GM21515 (cell line): ENCODE data around the gene ARL15.

ENCODE experiments used
- ATAC-seq: cut with Tn5 transposase; IDR thresholded peaks from one replicate; pipeline ENCODE4 v1.9.1; 2021; ENCODE audit not compliant: unreplicated experiment

Gene ARL15

GRCh38 chr5:54315736-54316528 is 5.6 kb upstream of the ARL15 start:
- ATAC-seq = no peak

DNA sequence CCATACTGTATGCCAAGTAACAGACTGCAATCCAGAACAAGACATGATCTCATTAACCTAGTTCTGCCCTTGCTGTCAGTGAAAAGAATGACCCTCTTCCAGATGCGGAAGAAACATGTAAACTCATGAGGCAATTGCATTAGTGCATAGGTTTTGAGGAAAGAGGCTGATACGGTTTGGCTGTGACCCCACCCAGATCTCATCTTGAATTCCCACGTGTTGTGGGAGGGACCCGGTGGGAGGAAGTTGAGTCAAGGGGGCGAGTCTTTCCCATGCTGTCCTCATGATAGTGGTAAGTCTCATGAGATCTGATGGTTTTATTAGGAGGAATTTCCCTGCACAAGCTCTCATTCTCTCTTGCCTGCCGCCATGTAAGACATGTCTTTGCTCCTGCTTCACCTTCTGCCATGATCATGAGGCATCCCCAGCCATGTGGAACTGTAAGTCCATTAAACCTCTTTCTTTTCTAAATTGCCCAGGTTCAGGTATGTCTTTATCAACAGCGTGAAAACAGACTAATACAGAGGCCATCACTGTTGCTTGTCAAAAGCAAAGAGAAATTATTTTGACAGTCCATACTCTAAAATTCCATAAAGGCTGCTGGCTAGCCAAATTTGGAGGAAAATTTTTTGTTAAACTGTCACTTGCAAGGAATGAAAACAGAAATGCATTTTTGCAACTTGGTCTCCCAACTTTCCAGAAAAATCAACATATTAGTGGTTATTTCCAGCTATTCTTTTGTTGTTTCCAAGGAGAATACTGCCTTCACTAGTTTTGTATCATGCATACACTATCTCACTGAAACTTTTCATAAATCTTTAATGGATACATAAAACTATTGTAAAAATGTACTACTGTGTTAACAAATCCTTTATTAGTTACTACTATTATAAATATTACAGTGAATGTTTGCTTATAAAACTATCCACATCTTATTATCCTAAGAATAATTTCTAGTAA is 3.2 kb upstream of the ARL15 start:
- ATAC-seq = no peak

- no peak for ATAC-seq
These were observed 2.1 kb upstream of the ARL15 start for GRCh38 chr5:54312499-54312898.

DNA sequence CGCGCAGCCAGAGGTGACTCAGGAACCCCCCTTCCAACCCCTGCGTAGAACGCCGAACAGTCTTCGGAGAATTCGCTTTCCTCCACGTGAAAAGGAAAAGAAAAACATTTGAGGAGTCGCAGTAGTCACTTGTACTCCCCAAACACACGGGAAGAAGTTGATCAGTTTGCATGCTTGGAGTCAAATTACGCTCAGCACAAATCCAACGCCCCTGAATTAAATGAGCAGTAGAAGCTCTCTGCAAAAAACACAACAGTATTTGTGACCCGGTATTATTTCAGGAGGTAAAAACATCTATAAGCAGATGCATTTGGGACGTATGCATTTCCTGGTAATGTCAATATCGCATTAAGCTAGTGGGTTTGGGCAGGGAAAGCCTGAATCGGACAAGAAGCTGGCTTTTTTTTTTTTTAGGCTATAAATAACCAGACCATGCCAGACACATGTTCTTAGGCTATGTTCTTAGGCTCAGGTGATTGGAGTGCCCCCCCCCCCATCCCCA is 854 bp upstream of the ARL15 start:
- ATAC-seq = peak; percentile 6

DNA sequence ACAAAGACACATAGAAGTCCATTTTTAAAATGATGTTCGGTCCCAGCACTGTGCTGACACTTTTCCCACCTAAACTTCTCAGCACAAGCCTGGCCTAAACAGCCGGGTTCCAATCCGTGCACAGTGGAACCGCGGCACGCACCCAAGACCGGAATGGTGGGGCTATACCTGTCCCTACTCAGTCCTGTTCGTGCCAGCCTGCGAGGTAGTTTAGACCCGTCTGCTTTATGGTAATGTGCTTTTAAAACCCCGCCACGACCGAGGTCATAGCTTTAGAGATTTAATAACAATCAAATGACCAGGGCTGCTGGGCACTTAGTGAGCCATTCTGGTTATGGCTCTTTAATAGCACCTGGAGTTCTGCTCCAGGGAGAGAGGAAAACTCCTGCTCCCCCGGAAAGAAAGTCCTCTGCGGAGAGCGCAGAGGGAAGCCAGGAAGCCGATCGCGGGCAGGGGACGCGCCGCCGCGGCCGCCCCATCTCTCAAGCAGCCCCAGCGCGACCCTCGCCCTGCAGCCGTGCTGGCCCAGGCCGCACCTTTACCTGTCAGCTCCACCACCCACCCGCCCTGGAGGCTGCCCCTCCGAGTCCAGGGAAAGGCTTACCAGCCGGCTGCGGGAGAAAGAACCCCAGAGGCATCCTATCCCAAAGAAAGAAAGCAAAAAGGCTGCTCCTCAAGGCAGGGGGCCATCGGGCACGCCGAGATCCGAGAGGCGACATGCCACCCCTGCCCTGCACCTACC is 511 bp downstream of the ARL15 start:
- peak; percentile 31 for ATAC-seq

- ATAC-seq = no peak
These were observed 1.1 kb downstream of the ARL15 start for GRCh38 chr5:54309276-54309675.

GRCh38 chr5:54307583-54307982 is 2.8 kb downstream of the ARL15 start:
- no peak for ATAC-seq

GRCh38 chr5:54306893-54307292 is 3.5 kb downstream of the ARL15 start:
- no peak for ATAC-seq

DNA sequence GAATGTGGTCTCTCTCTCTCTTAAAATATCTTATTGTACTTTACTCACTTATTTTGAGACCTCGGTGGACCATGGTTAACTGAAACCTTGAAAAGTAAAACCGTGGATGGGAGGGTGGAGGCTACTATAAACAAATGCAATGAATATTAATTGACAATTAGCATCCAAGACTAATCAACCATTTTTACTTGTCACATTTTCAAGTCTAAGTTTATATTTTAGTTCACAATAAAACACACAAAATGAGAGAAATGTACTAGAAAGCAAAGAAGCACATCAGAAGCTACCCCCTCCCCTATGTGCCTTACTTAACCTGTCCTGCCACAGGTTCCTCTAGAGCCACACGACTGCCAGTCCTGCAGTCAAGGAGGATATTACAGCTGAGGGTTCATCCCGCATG is 4.6 kb downstream of the ARL15 start:
- ATAC-seq = no peak

DNA sequence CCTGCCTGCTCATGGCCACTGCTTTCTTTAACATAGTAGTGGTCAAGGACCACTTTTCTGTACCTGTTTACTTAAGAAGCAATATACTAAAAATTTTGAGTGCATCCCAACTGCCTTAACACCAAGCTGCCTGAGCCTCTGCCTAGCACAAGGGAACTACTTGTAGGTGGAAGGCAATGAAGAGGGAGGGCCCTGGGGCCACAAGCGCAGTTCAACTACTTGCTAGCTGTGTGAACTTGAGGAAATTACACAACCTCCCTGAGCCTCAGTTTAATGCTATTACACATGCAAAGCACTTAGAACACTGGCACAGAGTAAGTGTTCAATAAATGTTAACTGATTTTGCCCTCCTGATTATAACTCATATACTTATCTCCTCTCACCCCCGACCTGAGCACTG is 6.3 kb downstream of the ARL15 start:
- no peak for ATAC-seq

- no peak for ATAC-seq
These were observed 8.1 kb downstream of the ARL15 start for GRCh38 chr5:54302267-54302687.

DNA sequence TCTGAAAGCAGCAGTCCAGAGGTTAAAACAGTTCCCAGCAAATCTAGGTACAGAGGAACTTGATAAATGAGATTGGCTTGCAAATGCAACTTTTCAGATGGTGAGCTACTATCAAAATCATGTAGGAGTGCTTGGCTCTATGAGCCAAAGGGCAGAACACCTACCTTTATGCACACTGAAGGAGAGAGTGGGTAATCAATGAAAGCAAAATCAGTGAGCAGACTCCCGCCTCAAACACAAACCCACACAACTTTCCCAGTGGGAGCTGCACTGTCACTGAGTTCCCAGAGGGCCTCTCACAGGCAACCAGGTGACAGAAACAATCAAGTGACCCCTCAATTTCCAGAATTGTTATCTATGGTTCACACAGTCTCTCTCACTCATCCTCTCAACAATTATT is 8.5 kb downstream of the ARL15 start:
- no peak for ATAC-seq

DNA sequence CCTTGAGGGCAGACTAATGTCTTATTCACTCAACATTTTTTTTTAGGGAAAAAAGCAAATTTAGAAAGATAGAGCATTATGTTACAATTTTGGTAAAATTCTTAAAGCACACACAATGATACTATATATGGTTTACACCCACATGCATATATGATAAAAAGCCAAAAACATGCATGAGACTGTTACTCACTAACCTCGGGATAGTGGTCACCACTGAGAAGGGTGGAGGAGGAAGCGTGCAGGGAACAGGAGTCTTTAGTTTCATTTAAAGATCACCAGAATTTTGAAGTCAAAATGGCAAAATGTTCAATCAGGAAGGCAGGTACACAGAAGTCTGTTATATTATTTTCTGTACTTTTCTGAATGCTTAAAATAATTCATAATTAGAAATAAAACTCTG is 9.2 kb downstream of the ARL15 start:
- no peak for ATAC-seq

- no peak for ATAC-seq
These were observed 11.4 kb downstream of the ARL15 start for GRCh38 chr5:54298947-54299346.

- no peak for ATAC-seq
These were observed 14.0 kb downstream of the ARL15 start for GRCh38 chr5:54296386-54296785.

DNA sequence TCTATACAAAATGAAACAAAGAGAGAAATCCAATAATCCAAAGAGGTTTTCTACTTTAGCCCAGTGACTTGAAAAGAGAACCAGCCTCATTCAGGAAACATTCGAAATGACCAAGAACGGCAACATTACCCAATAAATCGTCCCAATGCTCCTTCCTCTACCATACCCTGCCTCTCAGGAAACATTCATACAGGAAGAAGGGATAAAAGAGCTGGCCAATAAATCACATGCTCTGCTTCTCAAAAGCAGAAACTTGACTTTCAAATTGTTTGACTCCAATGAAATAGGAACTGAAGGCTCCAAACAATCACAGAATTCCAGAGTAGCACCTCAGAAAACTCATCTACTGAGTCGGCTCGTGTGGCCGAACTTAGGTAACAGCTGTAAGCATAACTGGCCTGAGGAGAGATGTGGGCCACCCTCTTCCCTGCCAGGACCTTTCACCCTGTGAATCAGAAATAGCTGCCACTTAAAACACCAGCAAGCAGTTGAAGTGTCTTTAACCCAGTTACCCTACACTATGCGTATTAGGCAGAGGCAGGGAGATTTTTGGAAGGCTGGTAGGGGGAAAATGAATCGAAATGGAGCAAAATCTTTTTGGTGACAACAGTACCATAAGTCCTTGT is 14.6 kb downstream of the ARL15 start:
- no peak for ATAC-seq

- ATAC-seq = no peak
These were observed 16.2 kb downstream of the ARL15 start for GRCh38 chr5:54294097-54294667.

GRCh38 chr5:54292866-54293265 is 17.5 kb downstream of the ARL15 start:
- no peak for ATAC-seq

GRCh38 chr5:54291498-54291897 is 18.9 kb downstream of the ARL15 start:
- ATAC-seq = no peak

- no peak for ATAC-seq
These were observed 20.6 kb downstream of the ARL15 start for GRCh38 chr5:54289769-54290168.
